Hematopoietic multipotent progenitor cell (in vitro differentiated cells): ENCODE data around the gene JAZF1. TPM values are rescaled to one million over a fixed set of nuclear protein-coding genes. Genes with fewer than 3 reads are reported as not detected.

Source experiments
- DNase-seq, 3 donors: peaks; one replicate each; pipeline ENCODE4 v3.0.0-alpha.2; 2011 to 2015; ENCODE audit warnings: low read depth in 2 of 3, low spot score in 2 of 3
- total RNA-seq: library from RNA; depleted of rRNA; stranded (reverse); fragments of >200 nt; gene quantifications from one replicate; pipeline ENCODE4 v1.2.3, GENCODE V29; 2012

The JAZF1 gene
- total RNA-seq, 1 donor, result 0.54 TPM

DNA sequence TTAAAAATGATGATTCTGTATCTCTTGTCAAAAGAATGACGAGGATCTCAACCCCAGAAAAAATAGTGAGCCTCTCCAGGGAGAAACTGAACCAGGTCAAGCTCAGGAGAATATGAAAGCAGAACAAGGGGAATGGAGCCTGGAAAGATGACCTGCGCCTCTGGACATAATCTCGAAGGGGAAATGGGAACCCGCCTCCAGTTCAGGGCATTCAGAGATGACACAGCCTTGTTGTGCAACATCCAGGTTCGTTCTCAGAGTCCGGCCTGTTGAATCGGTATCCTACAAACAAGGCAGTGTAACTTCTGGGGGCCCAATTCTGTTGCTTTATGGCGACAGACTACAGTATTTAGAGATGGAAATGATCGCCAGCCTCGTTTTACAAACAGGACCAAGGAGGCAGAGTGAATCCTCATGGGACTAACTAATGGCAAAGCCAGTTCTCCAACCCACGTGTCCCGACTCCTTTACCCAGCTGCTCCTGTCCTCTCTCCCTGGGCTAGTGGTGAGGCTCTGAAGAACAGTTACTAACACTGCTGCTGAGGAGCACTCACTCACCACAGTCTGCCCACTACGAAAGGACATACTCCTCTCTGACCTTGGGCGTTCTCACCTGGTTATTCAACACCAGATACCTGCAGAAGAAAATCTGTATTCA is 67.6 kb downstream of the JAZF1 start:
- DNase-seq, result no peak

DNA sequence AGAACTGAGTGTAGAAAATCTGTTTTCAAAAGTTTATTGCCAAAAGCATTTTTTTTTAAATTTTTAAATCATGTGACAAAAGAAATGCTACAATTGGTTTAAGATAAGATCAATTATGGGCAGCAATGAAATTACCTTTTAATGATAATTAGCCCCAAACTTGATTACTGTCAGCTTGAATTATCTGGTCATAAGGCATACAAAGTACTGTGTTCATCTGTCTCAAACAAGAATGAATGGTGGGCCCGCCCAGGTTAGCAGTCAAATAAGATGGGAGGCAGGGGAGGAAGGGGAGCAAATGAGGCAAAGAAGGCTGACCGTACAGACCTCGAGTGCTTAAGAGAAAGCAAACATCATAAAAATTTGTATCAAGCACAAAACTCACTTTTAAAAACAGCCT is 68.1 kb downstream of the JAZF1 start:
- DNase-seq, result no peak

DNA sequence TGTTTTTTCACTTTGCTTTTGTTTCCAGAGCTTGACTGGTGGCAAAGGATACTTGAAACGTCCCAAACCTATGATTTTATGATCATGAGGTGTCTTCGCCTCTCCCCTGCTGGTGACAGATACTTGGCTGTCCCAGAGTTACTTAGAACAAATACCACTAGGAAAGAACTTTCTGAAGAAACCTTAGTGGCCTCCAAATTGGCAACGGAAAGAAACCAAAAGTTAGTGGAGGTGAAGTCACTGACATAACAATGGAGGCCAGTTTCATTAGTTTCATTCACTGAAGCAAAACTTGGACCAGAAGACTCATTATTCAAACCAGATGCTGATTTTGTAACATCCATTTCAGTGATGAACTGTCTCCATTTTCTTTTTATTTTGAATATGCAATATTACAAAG is 68.6 kb downstream of the JAZF1 start:
- no peak for DNase-seq

DNA sequence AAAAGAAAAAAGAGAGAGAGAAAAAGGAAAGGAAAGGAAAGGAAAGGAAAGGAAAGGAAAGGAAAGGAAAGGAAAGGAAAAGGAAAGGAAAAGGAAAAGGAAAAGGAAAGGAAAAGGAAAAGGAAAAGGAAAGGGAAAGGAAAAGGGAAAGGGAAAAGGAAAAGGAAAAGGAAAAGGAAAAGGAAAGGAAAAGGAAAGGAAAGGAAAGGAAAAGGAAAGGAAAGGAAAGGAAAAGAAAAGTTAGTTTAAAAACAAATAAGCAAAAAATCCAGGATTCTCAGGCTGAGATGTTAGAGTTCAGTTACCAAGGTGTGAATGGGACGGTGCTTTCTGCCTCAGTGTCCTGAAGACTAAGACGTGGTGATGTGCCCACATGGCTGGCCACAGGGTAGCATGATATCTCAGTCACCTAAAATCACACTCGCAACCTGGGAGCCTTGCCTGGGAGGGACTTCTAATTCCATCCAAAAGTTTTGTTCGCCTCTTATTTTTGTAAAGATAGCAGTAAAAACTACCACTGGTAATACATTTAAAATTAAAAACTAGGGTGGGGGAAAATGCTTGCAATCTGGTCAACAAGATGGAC is 70.1 kb downstream of the JAZF1 start:
- no peak for DNase-seq

GRCh38 chr7:28108747-28109146 is 71.8 kb downstream of the JAZF1 start:
- DNase-seq, result no peak

GRCh38 chr7:28107960-28108359 is 72.6 kb downstream of the JAZF1 start:
- DNase-seq, result no peak

- DNase-seq, result no peak
These were observed 74.2 kb downstream of the JAZF1 start for GRCh38 chr7:28106321-28106829.

DNA sequence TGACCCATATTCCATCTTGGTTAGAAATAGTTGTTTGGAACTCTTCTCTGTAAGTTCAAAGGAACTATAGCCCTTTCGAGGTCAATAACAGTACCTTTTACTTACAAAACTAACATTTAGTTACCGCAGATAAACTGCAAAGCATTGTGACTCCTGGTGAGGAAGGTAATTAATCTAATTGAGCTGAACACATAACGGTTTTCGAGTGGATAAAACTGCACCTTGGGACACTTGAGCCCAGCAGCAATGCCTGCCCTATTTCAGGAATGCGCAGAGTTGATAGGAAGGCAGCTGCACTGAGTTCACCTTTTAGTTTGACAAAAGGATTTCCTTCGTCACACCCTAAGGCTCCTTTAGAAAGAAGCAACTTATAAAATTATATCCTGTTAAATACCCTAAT is 75.4 kb downstream of the JAZF1 start:
- no peak for DNase-seq

GRCh38 chr7:28104811-28105210 is 75.8 kb downstream of the JAZF1 start:
- DNase-seq, result no peak

DNA sequence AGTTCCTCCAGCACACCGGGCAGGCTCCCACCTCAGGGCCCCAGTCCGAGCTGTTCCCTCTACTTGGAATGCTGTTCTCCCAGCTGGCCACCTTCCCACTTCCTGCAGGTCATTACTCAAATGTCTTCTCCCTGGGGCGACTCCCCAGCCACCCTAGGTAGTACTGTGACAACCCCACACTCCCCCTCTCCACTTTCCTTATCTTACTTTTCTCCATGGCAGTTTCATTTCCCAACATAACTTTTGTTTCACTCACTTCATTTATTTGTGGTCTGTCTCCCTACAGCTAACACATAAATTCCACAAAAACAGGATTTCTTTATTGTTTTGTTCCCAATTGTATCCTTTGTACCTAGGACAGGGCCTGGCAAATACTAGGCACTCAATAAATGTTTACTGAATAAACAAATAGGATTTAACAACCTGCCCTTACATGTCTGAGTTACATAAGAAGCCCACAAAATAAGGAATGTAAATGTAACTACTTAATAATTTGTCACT is 76.5 kb downstream of the JAZF1 start:
- no peak for DNase-seq

GRCh38 chr7:28102797-28103196 is 77.8 kb downstream of the JAZF1 start:
- DNase-seq, result no peak

GRCh38 chr7:28096713-28097112 is 83.9 kb downstream of the JAZF1 start:
- DNase-seq, result peak in 2 of 3 donors; percentile 43 to 66

DNA sequence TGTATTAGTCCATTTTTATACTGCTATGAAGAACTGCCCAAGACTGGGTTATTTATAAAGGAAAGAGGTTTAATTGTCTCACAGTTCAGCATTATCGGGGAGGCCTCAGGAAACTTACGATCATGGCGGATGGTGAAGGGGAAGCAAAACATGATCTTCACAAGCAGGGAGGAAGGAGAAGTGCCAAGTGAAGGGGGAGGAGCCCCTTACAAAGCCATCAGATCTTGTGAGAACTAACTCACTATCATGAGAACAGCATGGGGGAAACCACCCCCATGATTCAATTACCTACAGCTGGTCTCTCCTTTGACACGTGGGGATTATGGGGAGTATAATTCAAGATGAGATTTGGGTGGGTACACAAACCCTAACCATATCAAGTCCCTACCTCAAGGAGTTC is 85.4 kb downstream of the JAZF1 start:
- DNase-seq, result no peak

GRCh38 chr7:28093623-28094232 is 86.9 kb downstream of the JAZF1 start:
- peak in 2 of 3 donors; percentile 38 to 70 for DNase-seq

GRCh38 chr7:28091190-28091589 is 89.4 kb downstream of the JAZF1 start:
- DNase-seq, result no peak

DNA sequence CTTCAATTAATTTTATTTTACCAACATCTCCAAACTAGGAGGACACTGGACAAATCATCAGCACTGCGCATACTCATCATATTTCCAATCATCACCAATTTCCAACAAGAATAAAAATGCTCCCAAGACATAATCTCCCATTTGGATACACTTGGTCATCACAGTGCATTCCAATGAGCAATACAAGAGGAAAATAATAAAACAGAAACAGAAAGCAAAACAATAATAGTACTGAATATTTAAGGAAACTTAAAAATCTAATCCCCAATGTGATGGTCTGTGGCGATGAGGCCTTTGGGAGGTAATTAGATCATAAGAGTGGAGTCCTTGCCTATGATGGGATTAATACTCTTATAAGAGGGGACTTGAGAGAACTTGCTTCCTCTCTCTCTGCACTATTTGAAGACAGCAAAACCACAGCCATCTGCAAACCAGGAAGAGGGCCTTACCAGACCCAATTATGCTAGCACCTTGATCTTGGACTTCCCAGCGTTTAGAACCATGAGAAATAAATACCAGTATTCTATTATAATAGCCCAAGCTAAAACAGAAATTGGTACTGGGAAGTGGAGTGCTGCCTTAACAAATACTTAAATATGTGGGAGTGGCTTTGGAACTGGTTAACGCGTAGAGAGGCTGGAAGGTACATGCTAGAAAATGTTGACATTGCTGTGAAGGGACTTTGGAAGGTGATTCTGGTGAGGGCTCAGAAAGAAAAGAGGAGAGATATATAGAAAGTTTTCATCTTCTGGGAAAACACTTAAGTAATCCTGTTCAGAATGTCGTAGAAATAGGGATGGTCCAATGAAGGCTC is 91.5 kb downstream of the JAZF1 start:
- no peak for DNase-seq

DNA sequence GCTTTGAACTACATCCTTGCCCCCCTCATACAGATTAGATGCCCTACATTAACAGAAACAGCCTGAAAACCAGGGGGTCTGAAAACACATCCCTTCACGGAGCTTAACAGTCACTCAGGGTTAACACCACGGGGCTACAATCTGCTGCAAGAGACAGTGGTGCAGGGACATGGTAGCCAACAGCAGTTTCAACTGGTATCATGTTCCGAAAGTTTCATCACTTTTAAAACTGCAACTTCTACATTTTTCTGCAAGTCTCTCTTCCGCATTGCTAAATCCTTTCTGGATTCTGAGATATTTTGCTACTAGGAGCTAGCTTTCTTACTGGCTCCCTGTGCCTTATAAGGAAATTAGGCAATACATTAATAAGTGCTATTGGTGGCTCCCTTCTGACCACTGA is 92.6 kb downstream of the JAZF1 start:
- DNase-seq, result no peak

DNA sequence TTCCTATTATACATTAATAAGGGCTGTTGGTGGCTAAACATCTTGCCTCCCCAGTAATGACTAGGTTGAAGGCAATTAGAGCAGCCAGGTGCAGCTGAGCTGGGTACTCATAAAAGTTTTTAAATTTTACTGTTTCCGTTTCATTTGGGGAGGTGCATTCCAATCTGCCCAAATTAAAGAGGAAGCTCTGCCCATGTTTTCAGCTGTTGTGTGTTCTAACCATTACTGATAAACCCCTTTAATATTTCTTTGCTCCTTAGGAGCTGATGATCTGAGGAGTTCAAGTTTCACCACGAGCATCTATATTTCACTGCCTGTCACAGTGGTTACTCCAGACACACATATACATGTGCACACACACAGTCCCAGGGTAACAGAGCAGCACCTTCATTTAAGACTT is 94.4 kb downstream of the JAZF1 start:
- peak in 1 of 3 donors; percentile 26 for DNase-seq

- DNase-seq, result no peak
These were observed 96.3 kb downstream of the JAZF1 start for GRCh38 chr7:28083998-28084985.
